ENCODE data around the gene TAX1BP1.

TAX1BP1 gene

GRCh38 chr7:27723085-27723484 lies 16.9 kb upstream of the TAX1BP1 start:
- Histone ChIP-seq H3K27me3 (ENCODE audit: control insufficient read depth, insufficient read depth, low read length) (no peaks in the 10 kb centered on the region), H3K4me3 (ENCODE audit: low read depth, low read length) (no peak overlapping the region), H3K4me1 (no peaks in the 10 kb centered on the region), H3K9ac (no peak overlapping the region), H3K4me2 (ENCODE audit: low read length) (no peak overlapping the region), H3K9me3 (ENCODE audit: control insufficient read depth, low read length) (no peaks in the 10 kb centered on the region), H3K27ac (no peak overlapping the region), H2AFZ (no peak overlapping the region), H3K36me3 (ENCODE audit: control insufficient read depth, insufficient read depth, low read length) (no peaks in the 10 kb centered on the region), H3K79me2 (no peaks in the 10 kb centered on the region)
- no peak for TF ChIP-seq CTCF (IDR thresholded peaks at IDR 0.05)

- H3K79me2 ChIP-seq, result no peaks in the 10 kb centered on the region
- H3K27me3 ChIP-seq (ENCODE audit: control insufficient read depth, insufficient read depth, low read length), result no peaks in the 10 kb centered on the region
- no peak overlapping the region for H3K4me3 ChIP-seq (ENCODE audit: low read depth, low read length)
- no peaks in the 10 kb centered on the region for H3K36me3 ChIP-seq (ENCODE audit: control insufficient read depth, insufficient read depth, low read length)
- no peaks in the 10 kb centered on the region for H3K9me3 ChIP-seq (ENCODE audit: control insufficient read depth, low read length)
- H3K4me1 ChIP-seq, result no peaks in the 10 kb centered on the region
- H2AFZ ChIP-seq, result no peak overlapping the region
- no peak overlapping the region for H3K9ac ChIP-seq
- H3K4me2 ChIP-seq (ENCODE audit: low read length), result no peak overlapping the region
- no peak for TF ChIP-seq CTCF (IDR thresholded peaks at IDR 0.05)
- H3K27ac ChIP-seq, result no peak overlapping the region
Measured at GRCh38 chr7:27727058-27727457, 12.9 kb upstream of the TAX1BP1 start.

GRCh38 chr7:27730112-27730511 lies 9.8 kb upstream of the TAX1BP1 start:
- Histone ChIP-seq H3K79me2 (no peaks in the 10 kb centered on the region), H3K27ac (no peak overlapping the region), H3K9ac (no peak overlapping the region), H3K9me3 (ENCODE audit: control insufficient read depth, low read length) (no peaks in the 10 kb centered on the region), H2AFZ (no peak overlapping the region), H3K4me2 (ENCODE audit: low read length) (no peak overlapping the region), H3K4me3 (ENCODE audit: low read depth, low read length) (no peak overlapping the region), H3K36me3 (ENCODE audit: control insufficient read depth, insufficient read depth, low read length) (no peaks in the 10 kb centered on the region), H3K27me3 (ENCODE audit: control insufficient read depth, insufficient read depth, low read length) (no peaks in the 10 kb centered on the region), H3K4me1 (no peaks in the 10 kb centered on the region)
- TF ChIP-seq CTCF (IDR thresholded peaks at IDR 0.05), result no peak

- H3K4me3 ChIP-seq (ENCODE audit: low read depth, low read length), result no peak overlapping the region
- H3K27me3 ChIP-seq (ENCODE audit: control insufficient read depth, insufficient read depth, low read length), result no peaks in the 10 kb centered on the region
- H3K36me3 ChIP-seq (ENCODE audit: control insufficient read depth, insufficient read depth, low read length), result no peaks in the 10 kb centered on the region
- no peak overlapping the region for H3K27ac ChIP-seq
- TF ChIP-seq CTCF (IDR thresholded peaks at IDR 0.05), result no peak
- H3K4me1 ChIP-seq, result peaks cover 3% of the 10 kb centered on the region
- no peak overlapping the region for H3K4me2 ChIP-seq (ENCODE audit: low read length)
- no peak overlapping the region for H3K9ac ChIP-seq
- no peak overlapping the region for H2AFZ ChIP-seq
- no peaks in the 10 kb centered on the region for H3K79me2 ChIP-seq
- H3K9me3 ChIP-seq (ENCODE audit: control insufficient read depth, low read length), result no peaks in the 10 kb centered on the region
Measured at GRCh38 chr7:27734583-27734982, 5.4 kb upstream of the TAX1BP1 start.

- Histone ChIP-seq H3K4me1 (peaks cover 3% of the 10 kb centered on the region), H3K79me2 (peaks cover under 1% of the 10 kb centered on the region), H3K4me2 (ENCODE audit: low read length) (no peak overlapping the region), H2AFZ (no peak overlapping the region), H3K27ac (no peak overlapping the region), H3K9me3 (ENCODE audit: control insufficient read depth, low read length) (no peaks in the 10 kb centered on the region), H3K27me3 (ENCODE audit: control insufficient read depth, insufficient read depth, low read length) (no peaks in the 10 kb centered on the region), H3K4me3 (ENCODE audit: low read depth, low read length) (no peak overlapping the region), H3K36me3 (ENCODE audit: control insufficient read depth, insufficient read depth, low read length) (no peaks in the 10 kb centered on the region), H3K9ac (no peak overlapping the region)
- no peak for TF ChIP-seq CTCF (IDR thresholded peaks at IDR 0.05)
Measured at GRCh38 chr7:27735165-27735564, 4.8 kb upstream of the TAX1BP1 start.

Data from parathyroid adenoma (tissue), 2 donors.